Measurements from ENCODE around the gene ZNF169. TPM values are rescaled to one million over a fixed set of nuclear protein-coding genes. Genes with fewer than 3 reads are reported as not detected.
"Not testable (repeated sequence)": the region's sequence is repeated elsewhere in the genome, so short reads cannot be mapped to it uniquely, and the experiment has no call there.

ZNF169 gene
- total and polyA plus RNA-seq, 4 donors = 0.75 to 4.6 (median 1.4) TPM

- H3K4me3 ChIP-seq (ENCODE audit: low read depth in 1 of 3, low read length in 3 of 3); H3K4me1 ChIP-seq (ENCODE audit: control insufficient read depth in 4 of 4, insufficient read depth in 4 of 4, low read length in 3 of 4); H3K36me3 ChIP-seq (ENCODE audit: control insufficient read depth in 4 of 4, insufficient read depth in 3 of 4, low read depth in 1 of 4, low read length in 3 of 4); DNase-seq (ENCODE audit: low spot score); H3K9ac ChIP-seq (ENCODE audit: low read depth in 1 of 2, low read length in 2 of 2); H3K27me3 ChIP-seq (ENCODE audit: control insufficient read depth in 4 of 4, insufficient read depth in 4 of 4, low read length in 3 of 4); H3K9me3 ChIP-seq (ENCODE audit: control insufficient read depth in 4 of 4, low read length in 3 of 4); H3K27ac ChIP-seq (ENCODE audit: low read depth in 1 of 2, low read length in 2 of 2): not testable (repeated sequence)
- 93% methylated on average over 6 of the region's 6 CpGs for WGBS
These were observed 80.6 kb downstream of the ZNF169 start for GRCh38 chr9:94339657-94340056.

- not testable (repeated sequence) for H3K27me3 ChIP-seq (ENCODE audit: control insufficient read depth in 4 of 4, insufficient read depth in 4 of 4, low read length in 3 of 4); H3K4me1 ChIP-seq (ENCODE audit: control insufficient read depth in 4 of 4, insufficient read depth in 4 of 4, low read length in 3 of 4); H3K4me3 ChIP-seq (ENCODE audit: low read depth in 1 of 3, low read length in 3 of 3); H3K9ac ChIP-seq (ENCODE audit: low read depth in 1 of 2, low read length in 2 of 2); H3K36me3 ChIP-seq (ENCODE audit: control insufficient read depth in 4 of 4, insufficient read depth in 3 of 4, low read depth in 1 of 4, low read length in 3 of 4); H3K9me3 ChIP-seq (ENCODE audit: control insufficient read depth in 4 of 4, low read length in 3 of 4); DNase-seq (ENCODE audit: low spot score); H3K27ac ChIP-seq (ENCODE audit: low read depth in 1 of 2, low read length in 2 of 2)
- WGBS = 98% methylated on average over 5 of the region's 6 CpGs
These were observed 81.7 kb downstream of the ZNF169 start for GRCh38 chr9:94340750-94341149.

GRCh38 chr9:94341703-94342102 lies 82.6 kb downstream of the ZNF169 start:
- H3K27me3 ChIP-seq (ENCODE audit: control insufficient read depth in 4 of 4, insufficient read depth in 4 of 4, low read length in 3 of 4); H3K9me3 ChIP-seq (ENCODE audit: control insufficient read depth in 4 of 4, low read length in 3 of 4); H3K4me3 ChIP-seq (ENCODE audit: low read depth in 1 of 3, low read length in 3 of 3); H3K9ac ChIP-seq (ENCODE audit: low read depth in 1 of 2, low read length in 2 of 2); H3K36me3 ChIP-seq (ENCODE audit: control insufficient read depth in 4 of 4, insufficient read depth in 3 of 4, low read depth in 1 of 4, low read length in 3 of 4); DNase-seq (ENCODE audit: low spot score); H3K27ac ChIP-seq (ENCODE audit: low read depth in 1 of 2, low read length in 2 of 2); H3K4me1 ChIP-seq (ENCODE audit: control insufficient read depth in 4 of 4, insufficient read depth in 4 of 4, low read length in 3 of 4): not testable (repeated sequence)
- WGBS = 87% methylated on average over 2 of the region's 2 CpGs

- H3K27ac ChIP-seq (ENCODE audit: low read depth in 1 of 2, low read length in 2 of 2); DNase-seq (ENCODE audit: low spot score); H3K4me3 ChIP-seq (ENCODE audit: low read depth in 1 of 3, low read length in 3 of 3); H3K36me3 ChIP-seq (ENCODE audit: control insufficient read depth in 4 of 4, insufficient read depth in 3 of 4, low read depth in 1 of 4, low read length in 3 of 4); H3K9me3 ChIP-seq (ENCODE audit: control insufficient read depth in 4 of 4, low read length in 3 of 4); H3K4me1 ChIP-seq (ENCODE audit: control insufficient read depth in 4 of 4, insufficient read depth in 4 of 4, low read length in 3 of 4); H3K9ac ChIP-seq (ENCODE audit: low read depth in 1 of 2, low read length in 2 of 2); H3K27me3 ChIP-seq (ENCODE audit: control insufficient read depth in 4 of 4, insufficient read depth in 4 of 4, low read length in 3 of 4): not testable (repeated sequence)
- WGBS = 97% methylated on average over 16 of the region's 16 CpGs
These were observed 88.4 kb downstream of the ZNF169 start for GRCh38 chr9:94347451-94347850.

GRCh38 chr9:94348754-94349153 lies 89.7 kb downstream of the ZNF169 start:
- not testable (repeated sequence) for H3K27ac ChIP-seq (ENCODE audit: low read depth in 1 of 2, low read length in 2 of 2); DNase-seq (ENCODE audit: low spot score); H3K9me3 ChIP-seq (ENCODE audit: control insufficient read depth in 4 of 4, low read length in 3 of 4); H3K4me3 ChIP-seq (ENCODE audit: low read depth in 1 of 3, low read length in 3 of 3); H3K9ac ChIP-seq (ENCODE audit: low read depth in 1 of 2, low read length in 2 of 2); H3K4me1 ChIP-seq (ENCODE audit: control insufficient read depth in 4 of 4, insufficient read depth in 4 of 4, low read length in 3 of 4); H3K27me3 ChIP-seq (ENCODE audit: control insufficient read depth in 4 of 4, insufficient read depth in 4 of 4, low read length in 3 of 4); H3K36me3 ChIP-seq (ENCODE audit: control insufficient read depth in 4 of 4, insufficient read depth in 3 of 4, low read depth in 1 of 4, low read length in 3 of 4)
- no CpG with 5 or more reads among the region's 3 CpGs for WGBS

Other genes with a start within 250 kb of the ZNF169 start
- 1 to 10 TPM; 1.5 to 5.1 TPM for gene PTPDC1, start 174.8 kb upstream of the ZNF169 start, total RNA-seq
- gene PTPDC1, start 174.8 kb upstream of the ZNF169 start, polyA plus RNA-seq = under 1 TPM; 0.45 to 0.64 TPM
- gene NUTM2F, start 69.3 kb downstream of the ZNF169 start, total RNA-seq = under 1 TPM in 1 of 2 donors, not detected in 1; under 0.01 TPM
- gene NUTM2F, start 69.3 kb downstream of the ZNF169 start, polyA plus RNA-seq = under 1 TPM in 1 of 2 donors, not detected in 1; 0.01 TPM